ENCODE measurements around the gene CARS2.
"Not testable (repeated sequence)": the region's sequence is repeated elsewhere in the genome, so short reads cannot be mapped to it uniquely, and the experiment has no call there.

CARS2 gene

GRCh38 chr13:110700186-110700585 lies 5.7 kb downstream of the CARS2 start:
- DNase-seq (ENCODE audit: insufficient read length, low spot score) (no peak), FAIRE-seq (no peak)
- TF ChIP-seq SPI1 (IDR thresholded peaks at IDR 0.05; ENCODE audit: low read depth, low read length): no peak
- TF ChIP-seq POLR2AphosphoS5 (IDR thresholded peaks at IDR 0.05; ENCODE audit: low read depth, low read length): no peak
- TF ChIP-seq POLR2A (IDR thresholded peaks at IDR 0.05; ENCODE audit: low read depth, low read length): no peak
- TF ChIP-seq TAF1 (IDR thresholded peaks at IDR 0.05; ENCODE audit: low read depth, low read length): no peak
- TF ChIP-seq POU2F2 (IDR thresholded peaks at IDR 0.05; ENCODE audit: low read depth, low read length): no peak
- no peak for TF ChIP-seq PAX5 (IDR thresholded peaks at IDR 0.05; ENCODE audit: insufficient read depth, low read length, severe bottlenecking)

- no peak for TF ChIP-seq TAF1 (IDR thresholded peaks at IDR 0.05; ENCODE audit: low read depth, low read length)
- no peak for TF ChIP-seq POU2F2 (IDR thresholded peaks at IDR 0.05; ENCODE audit: low read depth, low read length)
- no peak for TF ChIP-seq POLR2A (IDR thresholded peaks at IDR 0.05; ENCODE audit: low read depth, low read length)
- TF ChIP-seq SPI1 (IDR thresholded peaks at IDR 0.05; ENCODE audit: low read depth, low read length): no peak
- no peak for TF ChIP-seq PAX5 (IDR thresholded peaks at IDR 0.05; ENCODE audit: insufficient read depth, low read length, severe bottlenecking)
- TF ChIP-seq POLR2AphosphoS5 (IDR thresholded peaks at IDR 0.05; ENCODE audit: low read depth, low read length): no peak
- DNase-seq (ENCODE audit: insufficient read length, low spot score): no peak
- peak; percentile 35 for FAIRE-seq
Observed at GRCh38 chr13:110699148-110700145, 6.5 kb downstream of the CARS2 start.

GRCh38 chr13:110698689-110699088 lies 7.2 kb downstream of the CARS2 start:
- no peak for TF ChIP-seq POU2F2 (IDR thresholded peaks at IDR 0.05; ENCODE audit: low read depth, low read length)
- TF ChIP-seq PAX5 (IDR thresholded peaks at IDR 0.05; ENCODE audit: insufficient read depth, low read length, severe bottlenecking): no peak
- no peak for TF ChIP-seq POLR2AphosphoS5 (IDR thresholded peaks at IDR 0.05; ENCODE audit: low read depth, low read length)
- TF ChIP-seq SPI1 (IDR thresholded peaks at IDR 0.05; ENCODE audit: low read depth, low read length): no peak
- no peak for TF ChIP-seq TAF1 (IDR thresholded peaks at IDR 0.05; ENCODE audit: low read depth, low read length)
- no peak for TF ChIP-seq POLR2A (IDR thresholded peaks at IDR 0.05; ENCODE audit: low read depth, low read length)
- FAIRE-seq (peak; percentile 89), DNase-seq (ENCODE audit: insufficient read length, low spot score) (no peak)

GRCh38 chr13:110697842-110698241 lies 8.1 kb downstream of the CARS2 start:
- no peak for TF ChIP-seq POU2F2 (IDR thresholded peaks at IDR 0.05; ENCODE audit: low read depth, low read length)
- TF ChIP-seq SPI1 (IDR thresholded peaks at IDR 0.05; ENCODE audit: low read depth, low read length): no peak
- no peak for TF ChIP-seq TAF1 (IDR thresholded peaks at IDR 0.05; ENCODE audit: low read depth, low read length)
- no peak for TF ChIP-seq POLR2A (IDR thresholded peaks at IDR 0.05; ENCODE audit: low read depth, low read length)
- no peak for TF ChIP-seq PAX5 (IDR thresholded peaks at IDR 0.05; ENCODE audit: insufficient read depth, low read length, severe bottlenecking)
- no peak for TF ChIP-seq POLR2AphosphoS5 (IDR thresholded peaks at IDR 0.05; ENCODE audit: low read depth, low read length)
- FAIRE-seq: no peak
- DNase-seq (ENCODE audit: insufficient read length, low spot score): no peak

GRCh38 chr13:110696776-110697175 lies 9.1 kb downstream of the CARS2 start:
- FAIRE-seq: no peak

GRCh38 chr13:110695774-110696173 lies 10.1 kb downstream of the CARS2 start:
- FAIRE-seq; DNase-seq (ENCODE audit: insufficient read length, low spot score): not testable (repeated sequence)

More at GRCh38 chr13:110696776-110697175, 9.1 kb downstream of the CARS2 start:
- TF ChIP-seq SPI1 (IDR thresholded peaks at IDR 0.05; ENCODE audit: low read depth, low read length): no peak
- TF ChIP-seq TAF1 (IDR thresholded peaks at IDR 0.05; ENCODE audit: low read depth, low read length): no peak
- TF ChIP-seq POLR2AphosphoS5 (IDR thresholded peaks at IDR 0.05; ENCODE audit: low read depth, low read length): no peak
- TF ChIP-seq POU2F2 (IDR thresholded peaks at IDR 0.05; ENCODE audit: low read depth, low read length): no peak
- TF ChIP-seq POLR2A (IDR thresholded peaks at IDR 0.05; ENCODE audit: low read depth, low read length): no peak
- TF ChIP-seq PAX5 (IDR thresholded peaks at IDR 0.05; ENCODE audit: insufficient read depth, low read length, severe bottlenecking): no peak
- no peak for DNase-seq (ENCODE audit: insufficient read length, low spot score)

GRCh38 chr13:110690516-110690915 lies 15.4 kb downstream of the CARS2 start:
- FAIRE-seq: no peak
- TF ChIP-seq PAX5 (IDR thresholded peaks at IDR 0.05; ENCODE audit: insufficient read depth, low read length, severe bottlenecking) (no peak), POLR2AphosphoS5 (IDR thresholded peaks at IDR 0.05; ENCODE audit: low read depth, low read length) (peak; percentile 45; the same call in 1 of the 2 replicates), SPI1 (IDR thresholded peaks at IDR 0.05; ENCODE audit: low read depth, low read length) (no peak), POU2F2 (IDR thresholded peaks at IDR 0.05; ENCODE audit: low read depth, low read length) (no peak), TAF1 (IDR thresholded peaks at IDR 0.05; ENCODE audit: low read depth, low read length) (no peak), POLR2A (IDR thresholded peaks at IDR 0.05; ENCODE audit: low read depth, low read length) (no peak)
- DNase-seq (ENCODE audit: insufficient read length, low spot score): no peak

DNA sequence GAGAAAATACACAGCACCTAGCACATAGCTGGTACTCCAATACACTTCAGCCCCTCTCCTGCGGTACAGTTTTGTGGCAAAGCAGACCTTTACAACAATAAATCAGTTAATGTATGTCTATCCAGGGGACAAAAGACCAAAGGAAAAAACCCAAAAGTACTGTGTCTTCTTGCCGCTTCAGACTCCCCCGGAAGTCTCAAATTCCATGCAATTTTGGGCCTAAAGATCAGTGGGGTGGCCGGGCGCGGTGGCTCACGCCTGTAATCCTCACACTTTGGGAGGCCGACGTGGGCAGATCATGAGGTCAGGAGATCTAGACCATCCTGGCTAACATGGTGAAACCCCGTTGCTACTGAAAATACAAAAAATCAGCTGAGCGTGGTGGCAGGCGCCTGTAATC lies 16.2 kb downstream of the CARS2 start:
- no peak for DNase-seq (ENCODE audit: insufficient read length, low spot score)
- no peak for TF ChIP-seq POU2F2 (IDR thresholded peaks at IDR 0.05; ENCODE audit: low read depth, low read length)
- TF ChIP-seq PAX5 (IDR thresholded peaks at IDR 0.05; ENCODE audit: insufficient read depth, low read length, severe bottlenecking): no peak
- no peak for TF ChIP-seq POLR2A (IDR thresholded peaks at IDR 0.05; ENCODE audit: low read depth, low read length)
- no peak for TF ChIP-seq POLR2AphosphoS5 (IDR thresholded peaks at IDR 0.05; ENCODE audit: low read depth, low read length)
- no peak for TF ChIP-seq TAF1 (IDR thresholded peaks at IDR 0.05; ENCODE audit: low read depth, low read length)
- TF ChIP-seq SPI1 (IDR thresholded peaks at IDR 0.05; ENCODE audit: low read depth, low read length): no peak
- FAIRE-seq: no peak

DNA sequence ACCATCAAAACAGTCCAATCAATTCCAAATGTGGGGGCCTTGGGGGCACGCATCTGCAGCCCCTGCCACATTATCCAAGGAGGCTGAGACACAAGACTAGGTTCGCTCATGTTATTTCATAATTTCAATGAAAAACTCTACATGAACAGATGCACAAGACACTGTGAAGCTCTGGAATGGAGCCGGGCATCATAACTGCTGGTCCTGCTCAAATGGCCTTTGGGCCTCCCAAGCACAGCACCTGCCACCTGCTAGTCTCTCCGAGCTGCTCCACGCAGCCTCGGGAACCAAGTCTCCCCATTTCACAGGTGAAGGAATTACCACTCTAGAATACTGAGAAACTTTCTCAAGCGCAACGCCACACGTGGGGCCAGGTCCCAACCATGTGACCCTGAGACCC lies 16.9 kb downstream of the CARS2 start:
- TF ChIP-seq POLR2A (IDR thresholded peaks at IDR 0.05; ENCODE audit: low read depth, low read length) (no peak), POLR2AphosphoS5 (IDR thresholded peaks at IDR 0.05; ENCODE audit: low read depth, low read length) (no peak), POU2F2 (IDR thresholded peaks at IDR 0.05; ENCODE audit: low read depth, low read length) (no peak), TAF1 (IDR thresholded peaks at IDR 0.05; ENCODE audit: low read depth, low read length) (no peak), SPI1 (IDR thresholded peaks at IDR 0.05; ENCODE audit: low read depth, low read length) (no peak), PAX5 (IDR thresholded peaks at IDR 0.05; ENCODE audit: insufficient read depth, low read length, severe bottlenecking) (no peak)
- FAIRE-seq (no peak), DNase-seq (ENCODE audit: insufficient read length, low spot score) (no peak)

Measured in GM12891 (cell line).